OCI-LY1 (cell line): ENCODE data around the gene CARD8.

ENCODE experiments used
- CTCF ChIP-seq: fragments of 200-600 bp; sonication (generic), shearing (Covaris generic); IDR thresholded peaks from 2 replicates; pipeline ENCODE4 v1.5.1; 2017; ENCODE audit warnings: mild to moderate bottlenecking, antibody characterized with exemption, low read length, moderate library complexity, mixed read lengths
- EZH2 ChIP-seq: fragments of 200-600 bp; sonication (generic), shearing (Covaris generic); IDR thresholded peaks from 2 replicates; pipeline ENCODE4 v1.8.0; 2017; ENCODE audit warnings: borderline replicate concordance, mixed run types, mild to moderate bottlenecking, antibody characterized with exemption, low read length, moderate library complexity, mixed read lengths

GRCh38 chr19:48287748-48288147 lies 32.0 kb upstream of the CARD8 start:
- TF ChIP-seq CTCF = no peak
- no peak for TF ChIP-seq EZH2
